HL-60 (cell line): ENCODE data around the gene DGKE.
A peak's percentile ranks its signal among the peaks of the same experiment; 100 is the strongest.

Experiments used
- DNase-seq, 2 experiments: peaks; one replicate each; pipeline ENCODE4 v3.0.0-alpha.2; 2010 to 2020; ENCODE audit warnings: low read depth in 1 of 2, low spot score in 1 of 2
- H3K27ac ChIP-seq: fragments of 250-450 bp; sonication (Bioruptor Pico); replicated peaks from 2 replicates; pipeline ENCODE4 v1.5.1; 2020; ENCODE audit warnings: mild to moderate bottlenecking, moderate library complexity
- H3K27me3 ChIP-seq: fragments of 250-450 bp; sonication (Bioruptor Pico); 2 replicates; pipeline ENCODE4 v1.5.1; 2021; ENCODE audit warnings: mild to moderate bottlenecking, moderate library complexity; ENCODE audit not compliant: insufficient read depth, poor library complexity, severe bottlenecking
- H3K4me3 ChIP-seq: replicated peaks from 2 replicates; pipeline ENCODE4 v1.5.1; 2011; ENCODE audit warnings: mild to moderate bottlenecking, control low read depth, low read length; ENCODE audit not compliant: insufficient read depth
- GABPA ChIP-seq: IDR thresholded peaks from 2 replicates; pipeline ENCODE4 v1.6.1; 2012; ENCODE audit warnings: low read depth
- POLR2AphosphoS5 ChIP-seq: IDR thresholded peaks from 2 replicates; pipeline ENCODE4 v1.6.1; 2012; ENCODE audit warnings: low read depth
- SPI1 ChIP-seq: IDR thresholded peaks from 2 replicates; pipeline ENCODE4 v1.6.1; 2012; ENCODE audit warnings: low read depth, mild to moderate bottlenecking, borderline replicate concordance
- long read RNA-seq: library from polyadenylated mRNA; unstranded; transcript quantifications from one replicate; pipeline ENCODE4 v2.0.0, GENCODE V29; 2020
- TF ChIP-seq, protein P1 (sequence below): IDR thresholded peaks from 2 replicates; pipeline ENCODE4 v1.6.1; 2012; ENCODE audit warnings: low read depth; ENCODE audit not compliant: insufficient replicate concordance
- TF ChIP-seq, protein P2 (sequence below): IDR thresholded peaks from one replicate; pipeline ENCODE4 v1.5.1; 2011; ENCODE audit warnings: low read length, control low read depth, inconsistent platforms; ENCODE audit not compliant: insufficient read depth

DGKE gene
- long read RNA-seq, full-length matches to known transcripts: 6 of 32 reads
- long read RNA-seq, partial matches to known transcripts: 19 of 32 reads
- long read RNA-seq, other reads (novel, unspliced or antisense): 7 of 32 reads

- H3K27ac ChIP-seq: peak within 1 kb of the TSS; percentile 59
- peak within 1 kb of the TSS; percentile 83 for H3K4me3 ChIP-seq
- H3K27me3 ChIP-seq: no peaks in the 10 kb centered on the region
- TF ChIP-seq GABPA: no peak
- TF ChIP-seq, protein P1, sequence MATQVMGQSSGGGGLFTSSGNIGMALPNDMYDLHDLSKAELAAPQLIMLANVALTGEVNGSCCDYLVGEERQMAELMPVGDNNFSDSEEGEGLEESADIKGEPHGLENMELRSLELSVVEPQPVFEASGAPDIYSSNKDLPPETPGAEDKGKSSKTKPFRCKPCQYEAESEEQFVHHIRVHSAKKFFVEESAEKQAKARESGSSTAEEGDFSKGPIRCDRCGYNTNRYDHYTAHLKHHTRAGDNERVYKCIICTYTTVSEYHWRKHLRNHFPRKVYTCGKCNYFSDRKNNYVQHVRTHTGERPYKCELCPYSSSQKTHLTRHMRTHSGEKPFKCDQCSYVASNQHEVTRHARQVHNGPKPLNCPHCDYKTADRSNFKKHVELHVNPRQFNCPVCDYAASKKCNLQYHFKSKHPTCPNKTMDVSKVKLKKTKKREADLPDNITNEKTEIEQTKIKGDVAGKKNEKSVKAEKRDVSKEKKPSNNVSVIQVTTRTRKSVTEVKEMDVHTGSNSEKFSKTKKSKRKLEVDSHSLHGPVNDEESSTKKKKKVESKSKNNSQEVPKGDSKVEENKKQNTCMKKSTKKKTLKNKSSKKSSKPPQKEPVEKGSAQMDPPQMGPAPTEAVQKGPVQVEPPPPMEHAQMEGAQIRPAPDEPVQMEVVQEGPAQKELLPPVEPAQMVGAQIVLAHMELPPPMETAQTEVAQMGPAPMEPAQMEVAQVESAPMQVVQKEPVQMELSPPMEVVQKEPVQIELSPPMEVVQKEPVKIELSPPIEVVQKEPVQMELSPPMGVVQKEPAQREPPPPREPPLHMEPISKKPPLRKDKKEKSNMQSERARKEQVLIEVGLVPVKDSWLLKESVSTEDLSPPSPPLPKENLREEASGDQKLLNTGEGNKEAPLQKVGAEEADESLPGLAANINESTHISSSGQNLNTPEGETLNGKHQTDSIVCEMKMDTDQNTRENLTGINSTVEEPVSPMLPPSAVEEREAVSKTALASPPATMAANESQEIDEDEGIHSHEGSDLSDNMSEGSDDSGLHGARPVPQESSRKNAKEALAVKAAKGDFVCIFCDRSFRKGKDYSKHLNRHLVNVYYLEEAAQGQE: no peak
- TF ChIP-seq, protein P2, sequence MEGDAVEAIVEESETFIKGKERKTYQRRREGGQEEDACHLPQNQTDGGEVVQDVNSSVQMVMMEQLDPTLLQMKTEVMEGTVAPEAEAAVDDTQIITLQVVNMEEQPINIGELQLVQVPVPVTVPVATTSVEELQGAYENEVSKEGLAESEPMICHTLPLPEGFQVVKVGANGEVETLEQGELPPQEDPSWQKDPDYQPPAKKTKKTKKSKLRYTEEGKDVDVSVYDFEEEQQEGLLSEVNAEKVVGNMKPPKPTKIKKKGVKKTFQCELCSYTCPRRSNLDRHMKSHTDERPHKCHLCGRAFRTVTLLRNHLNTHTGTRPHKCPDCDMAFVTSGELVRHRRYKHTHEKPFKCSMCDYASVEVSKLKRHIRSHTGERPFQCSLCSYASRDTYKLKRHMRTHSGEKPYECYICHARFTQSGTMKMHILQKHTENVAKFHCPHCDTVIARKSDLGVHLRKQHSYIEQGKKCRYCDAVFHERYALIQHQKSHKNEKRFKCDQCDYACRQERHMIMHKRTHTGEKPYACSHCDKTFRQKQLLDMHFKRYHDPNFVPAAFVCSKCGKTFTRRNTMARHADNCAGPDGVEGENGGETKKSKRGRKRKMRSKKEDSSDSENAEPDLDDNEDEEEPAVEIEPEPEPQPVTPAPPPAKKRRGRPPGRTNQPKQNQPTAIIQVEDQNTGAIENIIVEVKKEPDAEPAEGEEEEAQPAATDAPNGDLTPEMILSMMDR: no peak
- peak; percentile 81 to 97 for DNase-seq
These were observed at the start of gene DGKE, which contains the start of gene C17orf67 for GRCh38 chr17:56833809-56834379. DGKE (plus strand) TSS chr17:56834151; CDS start chr17:56834796, 645 bp downstream. C17orf67 (minus strand) TSS chr17:56833920; CDS start chr17:56815810, 18,110 bp downstream.

- Histone ChIP-seq H3K4me3 (no peak overlapping the region), H3K27ac (no peak overlapping the region), H3K27me3 (no peaks in the 10 kb centered on the region)
- no peak for DNase-seq
- TF ChIP-seq, protein P2: no peak
- TF ChIP-seq POLR2AphosphoS5: no peak
- TF ChIP-seq, protein P1: no peak
- TF ChIP-seq SPI1: no peak
- TF ChIP-seq GABPA: no peak
These were observed 48.5 kb upstream of the DGKE start for GRCh38 chr17:56785405-56785804.

- peak overlapping the region; percentile 48 for H3K27ac ChIP-seq
- TF ChIP-seq POLR2AphosphoS5 (no peak), SPI1 (no peak), GABPA (no peak)
- TF ChIP-seq, protein P1: no peak
- TF ChIP-seq, protein P2: no peak
- DNase-seq: no peak
- H3K4me3 ChIP-seq: no peak overlapping the region
- no peaks in the 10 kb centered on the region for H3K27me3 ChIP-seq
These were observed 47.8 kb upstream of the DGKE start for GRCh38 chr17:56785997-56786680.
